ENCODE results near the gene TLR7.

TLR7 gene

DNA sequence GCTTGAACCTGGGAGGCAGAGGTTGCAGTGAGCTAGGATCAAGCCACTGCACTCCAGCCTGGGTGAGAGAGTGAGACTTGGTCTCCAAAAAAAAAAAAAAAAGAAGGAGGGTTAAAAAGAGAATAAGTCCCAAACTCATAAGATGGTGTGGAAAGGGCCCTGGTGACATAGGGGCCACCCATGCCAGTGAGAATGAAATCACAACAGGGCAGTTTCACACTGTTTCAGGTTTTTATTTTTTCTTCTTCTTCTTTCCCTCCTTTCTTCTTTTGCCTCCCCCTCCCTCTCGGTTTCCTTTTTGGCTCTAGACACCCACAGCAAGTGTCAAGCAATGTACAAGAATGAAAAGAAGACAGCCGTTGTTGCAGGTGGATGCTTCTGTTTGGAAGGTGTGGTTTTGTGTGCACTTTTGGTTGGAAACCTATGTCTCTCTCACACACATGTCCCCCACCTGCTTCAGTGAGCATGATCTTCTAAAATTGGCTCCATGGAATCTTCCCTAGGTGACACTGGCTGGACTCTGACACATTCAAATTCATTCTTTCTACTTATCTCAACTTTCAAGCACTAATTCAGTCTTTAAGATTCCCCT is 25.1 kb downstream of the TLR7 start:
- no peak for DNase-seq

DNA sequence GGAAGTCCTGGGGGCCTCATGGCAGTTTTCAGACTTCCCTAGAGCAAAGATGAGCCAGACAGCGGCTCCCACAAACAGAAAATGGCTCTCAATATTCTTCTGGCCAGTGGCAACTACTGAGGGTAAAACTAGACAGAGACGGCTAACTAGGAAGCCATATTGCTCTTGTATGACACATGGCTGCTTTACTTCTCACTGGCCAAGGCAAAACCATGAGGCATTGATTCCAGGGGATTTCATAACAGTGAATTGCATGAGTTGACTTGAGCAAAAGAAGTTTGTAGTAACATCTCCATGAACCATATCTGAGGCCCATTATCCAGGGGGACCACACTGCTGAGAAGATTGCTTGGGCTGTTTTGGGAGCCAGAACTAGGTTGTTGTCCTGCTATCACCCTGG is 25.8 kb downstream of the TLR7 start:
- no peak for DNase-seq

DNA sequence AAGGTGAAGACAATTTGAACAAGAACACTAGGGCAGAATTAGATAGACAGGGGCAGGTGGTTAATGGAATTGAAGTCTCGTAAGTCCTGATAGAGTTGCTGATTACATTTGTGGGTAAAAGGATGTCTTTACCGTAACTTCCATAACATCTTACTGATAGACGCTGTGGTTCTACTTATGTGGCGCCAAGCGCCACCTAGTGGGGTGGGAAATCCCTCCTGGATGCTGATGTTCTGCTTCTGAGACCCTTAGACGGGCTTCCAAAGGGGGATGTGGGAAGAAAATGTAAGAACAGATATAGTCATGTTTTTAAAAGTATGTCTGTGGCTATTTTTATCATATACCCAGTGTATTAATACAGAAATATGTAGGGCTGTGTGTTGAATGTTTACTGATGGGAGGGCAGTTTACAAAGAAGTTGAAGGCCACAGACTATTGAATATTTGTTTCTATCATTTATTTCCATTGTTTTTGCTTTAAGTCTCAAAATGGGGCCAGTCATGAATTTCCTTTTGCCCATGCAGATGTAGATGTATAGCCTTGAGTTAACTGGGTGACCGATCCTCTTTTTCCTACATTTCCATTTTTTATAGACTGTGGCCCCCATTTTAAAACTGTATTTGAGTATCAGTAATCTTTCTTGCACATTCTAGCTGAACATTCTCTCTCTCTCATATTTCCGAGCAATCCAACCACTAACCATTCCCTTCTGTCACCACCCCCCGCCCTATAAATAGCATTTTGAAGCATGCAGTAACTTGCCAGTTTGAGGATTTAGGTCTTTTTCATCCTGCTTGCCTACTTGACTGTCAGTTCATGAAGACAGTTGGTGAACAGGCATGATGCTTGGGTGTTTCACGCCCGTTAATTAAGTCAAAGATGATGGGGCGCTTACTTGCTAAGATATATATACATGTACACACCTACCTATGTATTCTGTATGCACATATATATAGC is 27.5 kb downstream of the TLR7 start:
- DNase-seq = peak; percentile 48

DNA sequence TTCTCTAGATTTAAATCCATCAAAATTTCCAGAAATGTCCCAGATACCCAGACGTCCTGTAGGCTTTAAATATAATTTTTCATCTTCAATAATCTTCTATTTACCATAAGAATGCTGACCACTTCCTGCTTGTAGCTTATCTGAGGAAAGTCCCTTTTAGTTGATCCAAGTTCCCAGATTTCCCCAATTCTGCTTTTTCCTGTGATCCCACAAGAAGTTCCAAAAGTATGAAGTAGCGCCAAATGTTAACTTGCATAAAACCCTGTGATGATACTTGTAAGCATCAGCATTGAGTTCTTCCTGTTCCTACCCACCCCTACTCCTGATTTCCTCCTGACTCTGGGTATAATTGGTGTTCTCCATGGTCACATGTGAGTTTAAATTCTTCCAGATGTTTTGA is 29.0 kb downstream of the TLR7 start:
- DNase-seq = no peak

DNA sequence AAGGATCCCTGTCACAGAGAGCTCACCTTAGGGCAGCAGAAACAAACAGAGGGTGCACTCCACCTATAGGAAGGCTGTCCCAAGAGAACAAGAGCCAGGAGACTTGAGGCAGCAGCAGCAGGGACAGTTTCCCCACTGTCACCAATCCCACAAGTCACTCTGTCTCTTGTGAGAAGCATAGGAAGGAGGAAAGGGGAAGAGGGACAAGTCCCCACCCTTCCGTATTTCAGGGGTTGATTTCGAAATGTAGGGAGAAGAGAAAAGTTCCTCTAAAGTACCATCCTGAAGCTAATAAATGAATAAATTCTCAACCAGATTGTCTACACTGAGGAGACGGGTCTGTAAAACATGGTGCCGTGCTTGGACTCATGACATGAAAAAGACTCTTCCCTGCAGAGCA is 30.1 kb downstream of the TLR7 start:
- no peak for DNase-seq

DNA sequence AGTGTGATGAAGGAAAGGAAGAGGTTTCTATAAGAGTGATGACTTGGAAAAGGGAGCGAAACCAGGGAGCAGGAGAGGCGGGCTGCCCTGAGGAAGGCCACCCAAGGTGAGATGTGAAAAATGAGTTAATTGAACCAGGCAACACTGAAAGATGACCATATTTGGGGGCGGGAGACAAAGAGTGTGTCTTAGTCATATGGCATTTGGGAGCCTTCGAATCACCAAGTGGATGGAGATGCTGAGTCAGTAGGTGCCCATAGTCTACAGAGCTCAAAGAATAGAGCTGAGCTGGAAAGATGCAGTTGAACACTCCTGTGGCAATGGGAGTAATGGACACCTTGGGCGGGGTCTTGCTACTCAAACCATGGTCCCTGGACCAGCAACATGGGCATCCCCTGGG is 31.2 kb downstream of the TLR7 start:
- no peak for DNase-seq

DNA sequence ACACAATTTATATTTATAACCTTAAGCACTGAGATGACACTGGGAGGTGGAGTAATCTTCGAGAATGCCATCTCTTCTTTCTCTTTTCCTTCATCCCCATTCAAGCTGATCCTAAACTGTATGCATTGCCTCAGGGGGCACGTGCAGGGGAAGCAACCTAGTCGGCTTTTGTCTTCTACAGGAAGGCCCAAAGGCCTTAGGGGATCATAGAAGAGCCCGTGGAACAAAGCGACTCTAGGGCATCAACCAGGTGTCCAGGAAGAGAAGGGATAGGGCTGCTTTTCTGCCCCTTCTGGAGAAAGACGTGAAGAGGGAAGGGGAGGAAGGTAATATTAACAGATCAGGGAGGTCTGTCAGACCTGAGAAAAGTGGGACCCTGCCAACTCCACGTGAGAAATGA is 32.6 kb downstream of the TLR7 start:
- DNase-seq = no peak

DNA sequence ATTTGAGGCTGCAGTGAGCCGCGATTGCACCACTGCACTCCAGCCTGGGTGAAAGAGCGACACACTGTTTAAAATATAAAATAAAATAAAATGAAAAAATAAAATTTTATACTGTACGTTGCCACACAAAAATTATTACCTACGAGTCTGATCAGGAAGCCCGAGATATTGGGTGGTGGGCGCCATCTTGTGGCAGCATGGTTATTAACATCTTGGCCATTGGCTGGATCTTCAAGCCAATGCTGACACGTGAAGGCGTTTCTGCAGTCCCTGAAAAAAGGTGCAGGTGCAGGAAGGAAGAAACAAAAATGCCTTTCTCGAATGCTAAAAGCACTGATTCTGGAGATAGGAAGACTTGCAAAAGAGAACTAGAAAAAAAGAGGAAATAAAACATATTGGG is 34.6 kb downstream of the TLR7 start:
- peak; percentile 68 for DNase-seq

DNA sequence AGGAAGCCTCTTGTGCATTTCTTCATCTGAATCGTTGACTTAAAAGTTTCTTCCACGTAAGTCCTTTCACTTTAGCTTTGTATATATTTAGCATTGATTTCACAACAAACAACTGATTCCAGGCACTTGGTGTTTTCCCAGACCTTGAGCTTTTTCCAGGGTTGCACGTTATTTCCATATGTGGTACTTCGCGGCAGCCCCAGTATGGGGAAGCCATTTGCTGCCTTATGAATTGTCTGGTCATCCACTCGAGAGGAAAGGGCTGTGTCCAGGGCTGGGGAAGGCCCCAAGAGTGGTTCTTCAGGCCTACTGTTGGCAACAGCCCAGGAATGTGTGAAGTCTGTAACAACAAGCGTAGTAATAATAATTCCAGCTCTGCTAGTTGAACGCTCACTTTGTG is 36.8 kb downstream of the TLR7 start:
- DNase-seq = no peak

DNA sequence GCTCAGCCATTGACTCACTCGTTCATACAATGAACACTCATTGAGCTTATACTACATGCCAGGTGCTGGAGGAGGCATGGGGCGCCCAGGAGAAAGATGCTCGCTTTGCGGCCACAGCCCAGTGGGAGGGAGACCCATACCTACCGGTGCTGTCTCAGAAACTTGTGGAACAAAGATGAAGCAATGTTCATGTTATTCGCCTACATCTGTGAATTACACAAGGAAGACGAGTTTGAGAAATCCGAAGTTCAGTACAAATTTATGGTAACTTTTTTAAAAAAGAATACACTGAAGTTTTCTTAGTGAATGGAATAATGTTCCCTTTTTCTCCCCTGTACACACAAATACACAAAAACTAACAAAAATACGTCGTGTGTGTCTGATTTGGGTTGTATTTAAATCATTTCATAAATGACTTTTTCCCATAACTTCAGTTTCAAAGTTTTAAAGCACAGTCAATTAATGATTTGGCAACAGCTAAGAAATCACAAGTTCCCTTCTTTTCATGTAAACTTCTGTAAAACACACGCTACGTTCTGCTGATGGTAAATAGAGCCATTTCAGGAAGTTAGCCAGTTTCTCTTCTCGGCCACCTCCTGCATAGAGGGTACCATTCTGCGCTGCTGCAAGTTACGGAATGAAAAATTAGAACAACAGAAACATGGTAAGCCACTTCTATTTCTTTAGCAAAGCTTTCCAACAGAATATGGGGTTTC is 39.3 kb downstream of the TLR7 start, which contains the start of gene TLR8:
TLR8 (plus strand) TSS at position 575 of the 716 bp plus-strand sequence; CDS start at position 662, 87 bp downstream.
- DNase-seq = no peak

DNA sequence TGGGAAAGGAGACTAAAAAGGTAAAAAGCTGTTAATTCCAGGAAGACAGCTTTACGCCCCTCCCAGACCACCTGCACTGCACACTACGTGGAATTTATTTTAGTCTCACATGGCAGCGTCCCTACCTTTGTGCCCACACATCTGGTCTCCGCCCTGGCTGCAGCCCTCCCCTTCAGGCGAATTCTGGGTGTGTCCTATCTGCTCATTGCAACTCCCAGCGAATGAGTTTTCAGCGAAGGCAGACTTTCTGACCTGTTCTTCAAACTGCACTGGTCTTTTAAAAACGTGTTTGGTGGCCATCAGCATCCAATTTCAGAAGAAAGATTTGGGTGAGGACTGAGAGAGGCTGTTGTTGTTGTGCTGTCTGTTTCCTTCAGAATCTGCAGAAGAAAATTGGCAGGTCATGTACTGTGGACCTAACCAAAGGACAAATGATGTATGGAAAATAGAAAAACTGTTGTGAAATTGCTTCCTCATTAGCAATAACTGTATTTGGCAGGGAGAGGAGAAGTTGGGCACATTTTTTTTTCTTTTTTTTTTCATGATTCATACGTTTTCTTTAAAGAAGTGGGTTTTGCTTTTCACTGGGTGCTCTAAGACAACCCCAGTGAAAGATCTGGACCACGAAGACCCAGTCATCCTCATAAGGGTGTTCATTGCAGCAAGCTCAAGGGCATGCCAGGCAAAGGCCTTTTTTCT is 43.7 kb downstream of the TLR7 start:
- DNase-seq = no peak

DNA sequence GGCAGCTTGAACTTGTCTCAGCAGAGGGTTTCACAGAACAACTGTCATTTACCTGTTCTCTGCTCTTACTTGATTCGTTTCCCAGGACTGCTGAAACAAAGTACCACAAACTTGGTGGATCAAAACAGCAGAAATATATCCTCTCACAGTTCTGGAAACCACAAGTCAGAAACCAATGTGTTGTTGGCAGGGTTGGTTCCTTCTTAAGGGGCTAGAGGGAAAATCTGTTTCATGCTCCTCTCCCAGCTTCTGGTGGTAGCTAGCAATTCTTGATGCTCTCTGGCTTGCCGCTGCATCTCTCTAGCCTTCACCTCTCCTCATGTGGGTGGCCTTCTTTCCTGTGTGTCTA is 44.2 kb downstream of the TLR7 start:
- DNase-seq = no peak

DNA sequence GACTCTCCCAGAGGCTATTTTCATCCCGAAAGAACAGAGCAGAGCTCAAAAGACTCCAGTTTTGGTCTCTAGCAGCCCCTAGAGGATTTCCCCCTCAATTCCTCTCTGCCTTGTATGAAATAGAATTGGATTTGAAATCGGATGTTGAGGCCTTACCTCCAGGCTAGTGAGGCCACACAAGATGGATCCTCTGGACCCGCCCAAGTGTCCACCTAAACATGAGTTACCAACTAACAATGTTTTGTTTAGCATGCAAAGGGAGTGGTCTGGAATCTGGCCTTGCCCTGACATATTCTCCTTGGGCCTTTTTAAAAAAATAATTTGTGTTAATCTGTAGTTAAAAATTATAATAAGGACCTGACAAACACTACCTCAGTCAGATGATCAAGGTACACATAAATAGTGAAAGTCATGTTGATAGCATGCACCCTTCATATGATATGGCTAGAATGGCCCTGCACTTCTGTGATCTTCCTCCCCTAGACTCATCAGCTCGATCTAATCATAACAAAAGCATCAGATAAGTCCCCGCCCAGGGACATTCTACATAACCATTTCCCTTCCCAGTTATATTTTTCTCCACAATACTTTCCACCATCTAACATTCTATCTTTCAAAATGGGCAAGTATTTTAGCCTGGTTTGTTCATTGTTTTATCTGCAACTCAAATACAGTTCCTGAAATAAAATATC is 46.1 kb downstream of the TLR7 start:
- no peak for DNase-seq

DNA sequence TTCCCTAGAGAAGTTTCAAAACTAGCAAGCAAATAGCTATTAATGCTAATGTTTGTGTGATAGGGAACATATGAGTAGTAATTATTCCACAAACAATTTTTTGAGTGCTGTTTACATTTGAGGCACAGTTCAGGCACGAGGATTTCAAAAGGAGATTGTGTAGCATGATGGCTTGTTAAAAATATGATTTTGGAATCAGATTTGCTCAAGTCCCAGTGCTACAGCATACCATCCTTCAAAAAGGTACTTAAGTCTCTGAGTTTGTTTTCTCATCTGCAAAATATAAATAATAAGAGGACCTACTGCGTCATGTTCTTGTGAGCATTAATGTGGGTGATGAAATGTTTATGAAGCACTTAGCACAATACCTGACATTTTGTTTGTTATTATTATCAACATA is 50.9 kb downstream of the TLR7 start:
- DNase-seq = no peak

DNA sequence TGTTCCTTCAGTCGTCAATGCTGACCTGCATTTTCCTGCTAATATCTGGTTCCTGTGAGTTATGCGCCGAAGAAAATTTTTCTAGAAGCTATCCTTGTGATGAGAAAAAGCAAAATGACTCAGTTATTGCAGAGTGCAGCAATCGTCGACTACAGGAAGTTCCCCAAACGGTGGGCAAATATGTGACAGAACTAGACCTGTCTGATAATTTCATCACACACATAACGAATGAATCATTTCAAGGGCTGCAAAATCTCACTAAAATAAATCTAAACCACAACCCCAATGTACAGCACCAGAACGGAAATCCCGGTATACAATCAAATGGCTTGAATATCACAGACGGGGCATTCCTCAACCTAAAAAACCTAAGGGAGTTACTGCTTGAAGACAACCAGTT is 52.2 kb downstream of the TLR7 start:
- DNase-seq = no peak

DNA sequence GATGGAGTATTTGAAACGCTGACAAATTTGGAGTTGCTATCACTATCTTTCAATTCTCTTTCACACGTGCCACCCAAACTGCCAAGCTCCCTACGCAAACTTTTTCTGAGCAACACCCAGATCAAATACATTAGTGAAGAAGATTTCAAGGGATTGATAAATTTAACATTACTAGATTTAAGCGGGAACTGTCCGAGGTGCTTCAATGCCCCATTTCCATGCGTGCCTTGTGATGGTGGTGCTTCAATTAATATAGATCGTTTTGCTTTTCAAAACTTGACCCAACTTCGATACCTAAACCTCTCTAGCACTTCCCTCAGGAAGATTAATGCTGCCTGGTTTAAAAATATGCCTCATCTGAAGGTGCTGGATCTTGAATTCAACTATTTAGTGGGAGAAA is 52.7 kb downstream of the TLR7 start:
- DNase-seq = no peak

DNA sequence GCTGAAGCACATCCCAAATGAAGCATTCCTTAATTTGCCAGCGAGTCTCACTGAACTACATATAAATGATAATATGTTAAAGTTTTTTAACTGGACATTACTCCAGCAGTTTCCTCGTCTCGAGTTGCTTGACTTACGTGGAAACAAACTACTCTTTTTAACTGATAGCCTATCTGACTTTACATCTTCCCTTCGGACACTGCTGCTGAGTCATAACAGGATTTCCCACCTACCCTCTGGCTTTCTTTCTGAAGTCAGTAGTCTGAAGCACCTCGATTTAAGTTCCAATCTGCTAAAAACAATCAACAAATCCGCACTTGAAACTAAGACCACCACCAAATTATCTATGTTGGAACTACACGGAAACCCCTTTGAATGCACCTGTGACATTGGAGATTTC is 54.1 kb downstream of the TLR7 start:
- DNase-seq = no peak

DNA sequence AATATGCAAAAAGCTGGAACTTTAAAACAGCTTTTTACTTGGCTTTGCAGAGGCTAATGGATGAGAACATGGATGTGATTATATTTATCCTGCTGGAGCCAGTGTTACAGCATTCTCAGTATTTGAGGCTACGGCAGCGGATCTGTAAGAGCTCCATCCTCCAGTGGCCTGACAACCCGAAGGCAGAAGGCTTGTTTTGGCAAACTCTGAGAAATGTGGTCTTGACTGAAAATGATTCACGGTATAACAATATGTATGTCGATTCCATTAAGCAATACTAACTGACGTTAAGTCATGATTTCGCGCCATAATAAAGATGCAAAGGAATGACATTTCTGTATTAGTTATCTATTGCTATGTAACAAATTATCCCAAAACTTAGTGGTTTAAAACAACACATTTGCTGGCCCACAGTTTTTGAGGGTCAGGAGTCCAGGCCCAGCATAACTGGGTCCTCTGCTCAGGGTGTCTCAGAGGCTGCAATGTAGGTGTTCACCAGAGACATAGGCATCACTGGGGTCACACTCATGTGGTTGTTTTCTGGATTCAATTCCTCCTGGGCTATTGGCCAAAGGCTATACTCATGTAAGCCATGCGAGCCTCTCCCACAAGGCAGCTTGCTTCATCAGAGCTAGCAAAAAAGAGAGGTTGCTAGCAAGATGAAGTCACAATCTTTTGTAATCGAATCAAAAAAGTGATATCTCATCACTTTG is 55.2 kb downstream of the TLR7 start:
- no peak for DNase-seq

DNA sequence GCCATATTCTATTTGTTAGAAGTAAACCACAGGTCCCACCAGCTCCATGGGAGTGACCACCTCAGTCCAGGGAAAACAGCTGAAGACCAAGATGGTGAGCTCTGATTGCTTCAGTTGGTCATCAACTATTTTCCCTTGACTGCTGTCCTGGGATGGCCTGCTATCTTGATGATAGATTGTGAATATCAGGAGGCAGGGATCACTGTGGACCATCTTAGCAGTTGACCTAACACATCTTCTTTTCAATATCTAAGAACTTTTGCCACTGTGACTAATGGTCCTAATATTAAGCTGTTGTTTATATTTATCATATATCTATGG is 55.7 kb downstream of the TLR7 start:
- DNase-seq = no peak

DNA sequence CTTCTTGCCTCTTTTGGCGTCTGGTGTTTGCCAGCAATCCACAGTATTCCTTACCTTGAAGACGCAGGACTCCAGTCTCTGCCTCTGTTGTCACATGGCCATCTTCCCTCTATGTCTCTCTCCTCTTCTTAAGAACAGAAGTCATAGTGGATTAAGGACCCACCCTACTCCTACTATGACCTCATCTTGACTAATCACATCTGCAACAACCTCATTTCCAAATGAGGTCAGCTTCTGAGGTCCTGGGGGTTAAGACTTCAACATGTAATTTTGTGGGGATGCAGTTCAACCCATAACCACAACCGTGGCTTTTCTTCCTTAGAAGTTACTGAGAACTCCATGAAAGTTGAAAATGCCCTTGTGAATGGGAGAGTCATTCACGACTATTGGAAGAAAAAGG is 62.8 kb downstream of the TLR7 start:
- DNase-seq = no peak

DNA sequence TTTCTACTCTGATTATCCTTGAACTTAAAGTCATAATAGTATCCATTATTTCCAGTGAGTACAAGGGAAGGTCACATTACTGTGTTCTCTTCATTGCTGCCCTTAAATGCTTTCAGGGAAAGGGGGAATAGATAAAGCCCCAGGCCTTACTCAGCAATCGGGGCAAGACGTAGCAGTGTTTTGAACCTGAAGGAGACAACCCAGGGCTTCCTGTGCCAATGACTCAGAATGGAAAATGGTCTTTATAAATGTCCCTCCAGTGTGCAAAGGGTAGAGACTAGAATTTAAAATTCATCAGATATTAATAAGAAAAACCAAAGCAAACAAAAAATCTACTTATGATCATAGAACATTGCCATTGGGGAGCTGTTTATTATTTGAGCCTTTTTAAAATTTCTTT is 63.3 kb downstream of the TLR7 start:
- no peak for DNase-seq

DNA sequence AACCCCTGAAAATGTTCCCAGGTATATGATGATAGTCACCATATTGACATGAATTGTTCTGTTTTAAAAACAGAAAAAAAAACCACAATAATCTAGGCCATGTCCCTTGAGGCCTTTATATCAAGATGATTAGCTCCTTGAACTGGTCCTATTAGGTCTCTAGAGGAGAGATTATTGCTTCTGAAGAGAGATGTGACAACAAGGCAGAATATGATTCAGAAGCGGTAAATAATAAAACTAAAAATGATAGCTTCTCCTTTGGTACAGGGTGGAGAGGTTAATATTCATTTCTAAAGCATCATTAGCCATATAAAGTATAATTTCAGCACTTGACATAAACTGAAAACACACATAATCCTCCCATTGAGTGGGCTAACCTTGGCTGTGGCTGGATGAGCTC is 65.4 kb downstream of the TLR7 start:
- no peak for DNase-seq

All from activated T-cell treated with anti-CD3 and anti-CD28 coated beads, Interleukin-2, amount 50 U/mL, for 1 hour (primary cell).